Bone marrow (tissue), 2 donors: ENCODE results near the gene TUBB1.

Experiments
- DNase-seq, 2 donors: peaks; one replicate each; lab custom pipeline; 2025; lab: John Stamatoyannopoulos, UW

The TUBB1 gene

DNA sequence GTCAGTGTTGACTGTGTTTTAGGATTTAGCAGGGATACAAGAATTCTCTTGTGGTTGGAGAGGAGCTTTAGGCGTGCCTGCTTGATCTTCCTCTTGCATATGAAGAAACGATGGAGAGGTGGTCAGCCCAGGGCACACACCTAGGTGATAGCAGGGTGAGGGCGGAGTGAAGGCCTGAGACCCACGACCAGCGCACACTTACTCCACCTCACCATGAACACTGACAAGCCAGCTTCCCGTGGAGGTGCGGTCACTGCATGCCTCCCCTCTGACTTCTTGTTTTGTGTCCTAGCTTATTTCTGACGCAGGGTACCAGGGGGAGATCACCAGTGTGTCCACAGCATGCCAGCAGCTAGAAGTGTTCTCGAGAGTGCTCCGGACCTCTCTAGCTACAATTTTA is 30.0 kb upstream of the TUBB1 start:
- DNase-seq: no peak

DNA sequence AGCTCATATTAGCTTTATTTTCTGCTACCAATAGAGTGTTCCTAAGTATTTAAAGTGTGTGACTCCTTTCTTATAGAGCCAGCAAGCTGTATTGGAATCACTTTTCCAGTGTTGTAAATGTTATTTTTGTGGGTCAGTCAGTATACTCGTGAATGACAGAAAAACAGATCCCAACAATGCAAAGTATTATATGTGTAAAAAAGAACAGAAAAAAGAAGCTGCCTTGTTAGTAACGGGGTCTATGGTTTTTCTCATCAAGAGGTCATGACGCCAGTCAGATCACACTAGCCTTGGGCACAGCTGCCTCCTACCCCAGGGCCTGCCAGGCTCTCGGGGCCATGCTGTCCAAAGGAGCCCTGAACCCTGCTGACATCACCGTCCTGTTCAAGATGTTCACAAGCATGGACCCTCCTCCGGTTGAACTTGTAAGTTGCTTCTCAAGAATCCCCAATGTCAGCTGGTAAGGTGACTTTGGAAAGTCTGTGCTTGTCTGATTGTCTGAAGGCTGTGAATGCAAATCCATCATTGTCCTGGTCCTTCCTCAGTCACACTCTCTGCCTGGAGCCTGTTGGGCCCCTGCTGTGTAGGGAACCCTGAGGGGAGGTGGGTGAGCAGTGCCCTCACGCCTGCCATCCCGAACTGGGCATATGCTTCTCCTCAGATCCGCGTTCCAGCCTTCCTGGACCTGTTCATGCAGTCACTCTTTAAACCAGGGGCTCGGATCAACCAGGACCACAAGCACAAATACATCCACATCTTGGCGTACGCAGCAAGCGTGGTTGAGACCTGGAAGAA is 28.4 kb upstream of the TUBB1 start:
- no peak for DNase-seq

DNA sequence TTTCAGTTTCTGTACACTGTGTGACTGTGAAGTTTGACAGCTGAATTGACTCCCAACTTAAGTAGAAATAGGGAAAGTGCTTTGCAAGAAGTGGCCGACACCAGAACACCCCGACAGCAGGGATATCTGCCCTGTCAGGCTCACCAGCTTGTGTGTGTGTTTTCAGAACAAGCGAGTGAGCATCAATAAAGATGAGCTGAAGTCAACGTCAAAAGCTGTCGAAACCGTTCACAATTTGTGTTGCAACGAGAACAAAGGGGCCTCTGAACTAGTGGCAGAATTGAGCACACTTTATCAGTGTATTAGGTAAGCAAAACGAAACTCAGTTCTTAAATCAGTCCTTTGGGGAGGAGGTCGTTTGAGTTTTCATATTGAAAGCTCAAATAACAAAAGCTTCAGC is 27.5 kb upstream of the TUBB1 start:
- no peak for DNase-seq

DNA sequence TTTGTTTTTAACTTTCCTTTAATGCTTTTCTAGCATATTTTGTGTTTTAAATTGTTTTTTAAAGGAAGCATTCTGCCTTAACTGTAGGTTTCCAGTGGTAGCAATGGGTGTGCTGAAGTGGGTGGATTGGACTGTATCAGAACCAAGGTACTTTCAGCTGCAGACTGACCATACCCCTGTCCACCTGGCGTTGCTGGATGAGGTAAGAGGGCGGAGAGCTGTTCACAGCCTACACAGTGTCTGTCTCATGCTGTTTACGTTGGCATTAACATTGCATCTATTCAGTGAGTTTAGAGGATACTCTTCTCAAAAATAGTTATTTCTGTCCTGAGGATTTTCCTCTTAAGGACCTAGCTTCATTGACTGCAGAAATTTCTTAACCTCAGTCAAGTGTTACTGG is 26.3 kb upstream of the TUBB1 start:
- DNase-seq: no peak

DNA sequence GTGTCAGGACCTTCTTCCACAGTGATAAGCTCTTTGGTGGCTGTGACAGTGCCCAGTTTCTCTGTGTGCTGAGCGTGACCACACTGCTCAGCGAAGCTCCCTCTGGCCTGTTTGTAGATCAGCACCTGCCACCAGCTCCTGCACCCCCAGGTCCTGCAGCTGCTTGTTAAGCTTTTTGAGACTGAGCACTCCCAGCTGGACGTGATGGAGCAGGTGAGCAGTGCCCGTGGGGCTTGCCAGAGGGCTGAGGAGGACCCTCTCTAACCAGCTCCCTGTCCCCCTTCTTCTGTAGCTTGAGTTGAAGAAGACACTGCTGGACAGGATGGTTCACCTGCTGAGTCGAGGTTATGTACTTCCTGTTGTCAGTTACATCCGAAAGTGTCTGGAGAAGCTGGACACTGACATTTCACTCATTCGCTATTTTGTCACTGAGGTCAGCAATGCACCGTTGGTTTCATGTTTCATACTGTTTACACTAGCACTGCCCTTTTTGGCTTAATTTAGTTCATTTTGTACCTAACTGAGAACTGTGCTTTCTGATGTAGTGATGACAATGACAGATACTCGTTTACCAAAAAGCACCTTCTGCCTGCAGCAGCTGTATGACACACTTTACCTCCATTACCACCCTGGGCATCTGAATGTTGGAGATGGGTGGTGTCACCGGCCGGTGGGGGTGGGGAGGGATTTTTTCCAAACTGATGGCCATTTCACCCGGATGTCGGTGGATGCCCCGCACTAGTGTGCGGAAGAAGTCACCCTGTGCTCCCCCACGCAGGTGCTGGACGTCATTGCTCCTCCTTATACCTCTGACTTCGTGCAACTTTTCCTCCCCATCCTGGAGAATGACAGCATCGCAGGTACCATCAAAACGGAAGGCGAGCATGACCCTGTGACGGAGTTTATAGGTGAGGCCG is 25.6 kb upstream of the TUBB1 start:
- DNase-seq: no peak

DNA sequence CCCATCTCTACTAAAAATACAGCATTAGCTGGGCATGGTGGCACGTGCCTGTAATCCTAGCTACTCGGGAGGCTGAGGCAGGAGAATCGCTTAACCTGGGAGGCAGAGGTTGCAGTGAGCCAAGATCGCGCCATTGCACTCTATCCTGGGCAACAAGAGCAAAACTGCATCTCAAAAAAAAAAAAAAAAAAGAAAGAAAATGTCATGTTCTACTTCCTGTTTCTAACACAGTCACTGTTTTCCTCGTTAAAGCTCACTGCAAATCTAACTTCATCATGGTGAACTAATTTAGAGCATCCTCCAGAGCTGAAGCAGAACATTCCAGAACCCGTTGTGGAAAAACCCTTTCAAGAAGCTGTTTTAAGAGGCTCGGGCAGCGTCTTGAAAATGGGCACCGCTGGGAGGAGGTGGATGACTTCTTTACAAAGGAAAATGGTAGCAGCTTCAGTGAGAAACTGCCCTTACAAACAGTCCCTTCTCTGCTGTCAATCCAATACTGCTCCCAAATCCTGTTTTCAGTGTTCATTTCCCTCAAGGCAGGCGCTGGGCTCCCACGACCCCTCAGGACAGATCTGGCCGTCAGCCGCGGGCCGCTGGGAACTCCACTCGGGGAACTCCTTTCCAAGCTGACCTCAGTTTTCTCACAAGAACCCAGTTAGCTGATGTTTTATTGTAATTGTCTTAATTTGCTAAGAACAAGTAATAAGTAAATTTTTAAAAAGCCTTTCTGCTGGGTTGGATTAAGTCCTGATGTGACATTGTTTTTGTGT is 24.7 kb upstream of the TUBB1 start:
- no peak for DNase-seq

DNA sequence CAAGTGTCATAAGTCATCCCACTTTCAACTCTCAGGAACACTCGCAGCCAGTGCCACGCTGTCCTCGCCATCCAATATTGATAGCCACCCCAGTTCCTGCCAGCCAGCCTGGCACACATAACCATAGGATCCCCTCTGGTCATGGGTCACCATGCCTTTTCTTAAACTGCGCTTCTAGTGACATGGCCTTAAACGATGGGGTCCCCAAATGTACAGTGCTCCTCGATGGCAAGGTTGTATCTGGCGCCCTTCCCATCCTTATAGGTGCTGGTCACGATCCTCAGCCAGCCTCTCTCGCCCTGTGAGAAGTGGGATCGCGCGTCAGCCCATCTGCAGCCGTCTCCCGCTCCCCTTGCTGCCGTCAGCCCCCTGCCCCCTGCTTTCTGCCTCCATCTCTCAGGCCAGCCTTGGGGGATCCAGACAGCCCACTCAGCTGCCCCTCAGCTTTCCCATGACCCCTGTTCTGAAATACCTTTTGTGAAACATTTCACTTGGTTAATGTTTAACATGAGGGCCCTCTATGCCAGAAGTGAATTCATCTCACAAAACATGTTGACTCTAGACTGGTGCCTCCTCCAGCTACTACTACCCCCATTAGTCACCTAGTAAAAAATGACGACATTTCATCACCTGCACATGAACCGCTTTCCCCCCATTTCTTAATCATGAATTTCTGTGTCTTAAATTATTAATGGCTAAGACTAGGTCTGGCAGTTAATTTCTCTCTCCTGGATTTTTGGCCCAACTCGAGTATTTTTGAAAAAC is 23.6 kb upstream of the TUBB1 start:
- no peak for DNase-seq

DNA sequence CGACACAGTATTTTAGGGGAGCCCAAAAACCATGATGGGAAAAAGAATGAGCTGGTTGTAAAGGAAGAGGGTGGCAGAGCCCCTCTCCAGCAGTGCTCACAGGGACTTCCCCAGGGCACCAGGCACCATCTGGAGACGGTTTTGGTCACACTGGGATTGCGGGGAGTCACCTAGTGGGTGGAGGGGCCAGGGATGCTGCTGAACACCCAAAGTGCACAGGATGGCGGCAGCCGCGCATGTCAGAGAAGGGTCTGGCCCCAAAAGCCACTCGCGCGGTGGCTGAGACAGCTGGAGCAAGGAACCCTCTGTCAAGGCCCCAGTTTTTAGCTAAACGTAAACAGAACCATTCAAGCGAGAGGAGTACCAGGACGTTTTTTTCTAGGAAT is 23.0 kb upstream of the TUBB1 start:
- DNase-seq: no peak

DNA sequence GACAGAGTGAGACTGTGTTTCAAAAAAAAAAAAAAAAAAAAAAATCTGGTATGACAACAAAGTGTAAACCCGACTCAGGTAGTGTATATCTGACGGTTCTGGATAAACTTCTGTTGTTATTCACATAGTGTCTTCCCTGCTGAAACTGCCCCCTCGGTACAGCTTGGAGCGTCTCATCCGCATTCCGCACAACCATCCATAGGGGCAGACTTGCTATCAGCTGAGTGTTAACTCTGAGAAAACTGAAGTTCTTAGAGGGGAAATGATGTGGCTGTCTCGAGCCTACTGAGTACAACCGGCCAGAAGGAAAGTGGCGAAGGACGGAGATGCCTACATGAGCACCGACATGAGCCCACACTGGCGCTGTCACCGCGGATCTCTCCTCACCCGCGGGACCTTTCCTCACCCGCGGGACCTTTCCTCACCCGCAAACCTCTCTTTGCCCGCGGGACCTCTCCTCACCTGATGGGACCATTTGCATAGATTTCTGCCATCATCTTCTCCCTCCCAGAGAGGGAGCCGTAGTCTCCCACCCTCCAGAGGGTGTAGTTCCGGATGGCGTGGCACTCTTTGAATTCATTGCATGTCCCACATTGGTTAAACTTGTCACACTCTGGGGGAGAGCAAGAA is 22.0 kb upstream of the TUBB1 start:
- DNase-seq: no peak

DNA sequence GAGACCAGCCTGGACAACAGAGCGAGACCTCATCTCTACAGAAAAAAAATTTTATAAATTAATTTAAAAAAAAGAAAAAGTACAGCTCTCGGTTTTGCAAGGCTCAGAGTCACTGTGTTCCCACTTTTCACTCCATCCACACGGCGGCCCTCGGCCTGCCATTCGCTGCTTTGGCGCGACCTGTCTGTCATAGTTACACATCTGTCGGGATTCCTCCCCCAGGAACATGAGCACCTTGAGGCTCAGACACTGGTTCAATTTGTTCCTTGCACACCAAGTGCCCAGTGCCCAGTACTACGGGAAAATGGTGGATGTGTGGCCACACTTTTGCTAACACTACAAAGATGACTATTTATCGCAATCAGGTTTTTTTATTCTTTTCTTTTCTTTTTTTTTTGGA is 20.6 kb upstream of the TUBB1 start:
- no peak for DNase-seq

DNA sequence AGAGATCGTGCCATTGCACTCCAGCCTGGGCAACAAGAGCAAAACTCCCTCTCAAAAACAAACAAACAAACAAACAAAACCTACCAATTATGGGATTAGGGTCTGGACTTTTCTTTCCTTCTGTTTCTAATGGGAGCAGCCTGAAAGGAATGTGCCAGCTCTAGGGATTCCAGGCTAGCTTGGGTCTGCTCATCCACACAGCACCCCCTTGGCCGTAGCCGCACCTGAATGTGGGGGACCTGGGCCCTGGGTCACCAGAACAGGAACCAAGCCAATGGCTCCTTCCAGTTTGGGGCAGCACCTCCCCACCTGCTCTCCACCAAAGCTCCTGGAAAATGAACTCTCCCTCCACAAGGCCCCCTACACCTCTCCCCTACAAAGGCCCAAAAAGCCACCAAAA is 18.9 kb upstream of the TUBB1 start:
- DNase-seq: no peak

DNA sequence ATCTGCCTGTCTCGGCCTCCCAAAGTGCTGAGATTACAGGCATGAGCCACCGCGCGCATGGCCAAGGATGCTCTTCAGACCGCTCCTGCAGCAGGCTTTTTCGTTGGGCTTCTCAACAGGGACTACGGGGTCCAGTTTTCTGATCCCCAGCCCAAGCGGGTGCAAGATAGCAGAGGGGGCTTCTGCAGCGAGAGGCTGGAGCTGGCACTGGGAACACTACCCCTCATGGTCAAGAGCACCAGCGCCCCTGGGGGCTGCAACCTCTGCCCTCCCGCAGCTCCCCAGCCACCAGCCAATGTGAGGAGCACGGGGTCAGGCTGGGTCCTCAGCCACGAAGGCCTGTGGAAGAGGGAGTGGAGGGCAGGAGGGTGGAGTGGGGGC is 18.2 kb upstream of the TUBB1 start:
- no peak for DNase-seq

DNA sequence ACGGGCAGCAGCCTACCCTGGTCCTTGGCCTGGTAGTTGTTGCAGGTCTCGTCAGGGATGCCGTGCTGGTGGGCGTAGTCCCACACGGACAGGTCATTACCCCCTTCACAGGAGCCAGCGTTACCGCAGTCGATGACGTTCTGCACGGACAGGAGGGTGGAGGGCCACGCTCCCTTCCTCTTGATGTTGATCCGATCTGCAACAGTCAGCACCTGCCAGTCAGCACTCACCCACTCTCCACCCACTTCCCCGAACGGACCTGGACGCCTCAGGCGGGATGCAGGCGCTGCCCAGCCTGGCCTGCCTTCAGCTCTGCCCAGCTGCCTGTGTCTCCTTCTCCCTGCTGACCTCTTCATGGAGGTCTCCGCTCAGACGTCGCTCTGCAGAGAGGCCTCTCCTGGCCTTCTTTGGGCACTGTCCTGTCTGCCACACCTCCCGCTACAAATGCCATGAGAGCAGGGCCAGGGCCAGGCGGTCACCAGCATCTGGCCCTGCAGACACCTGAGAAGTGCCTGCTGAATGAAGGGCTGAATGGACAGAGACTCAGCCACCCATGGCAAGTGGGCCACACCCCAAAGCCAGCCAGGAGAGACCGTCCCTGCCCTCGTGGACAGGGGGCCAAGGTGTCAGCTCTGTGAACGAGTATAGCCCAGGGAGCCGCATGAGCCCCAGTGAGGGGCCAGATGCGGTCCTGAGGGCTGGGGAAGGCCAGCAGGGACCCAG is 17.6 kb upstream of the TUBB1 start:
- no peak for DNase-seq

DNA sequence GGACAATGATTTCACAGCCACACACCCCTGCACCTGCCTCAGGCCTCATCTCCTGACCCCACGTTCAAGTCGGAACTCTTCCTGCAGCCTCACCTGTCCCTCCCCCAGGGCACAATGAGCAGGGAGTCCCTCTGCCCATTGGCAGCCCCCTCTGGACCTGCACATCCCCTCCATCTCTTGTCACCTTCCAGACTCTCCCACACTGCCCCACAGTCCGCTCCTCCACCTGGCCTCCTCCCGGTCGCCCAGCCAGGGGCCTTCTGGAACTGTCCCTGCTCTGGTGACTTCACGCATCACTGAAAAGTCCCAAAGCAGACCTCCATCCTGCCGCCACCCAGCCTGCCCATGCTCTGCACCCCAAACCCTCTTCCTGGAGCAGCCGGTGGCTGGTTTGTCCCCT is 16.8 kb upstream of the TUBB1 start:
- no peak for DNase-seq

DNA sequence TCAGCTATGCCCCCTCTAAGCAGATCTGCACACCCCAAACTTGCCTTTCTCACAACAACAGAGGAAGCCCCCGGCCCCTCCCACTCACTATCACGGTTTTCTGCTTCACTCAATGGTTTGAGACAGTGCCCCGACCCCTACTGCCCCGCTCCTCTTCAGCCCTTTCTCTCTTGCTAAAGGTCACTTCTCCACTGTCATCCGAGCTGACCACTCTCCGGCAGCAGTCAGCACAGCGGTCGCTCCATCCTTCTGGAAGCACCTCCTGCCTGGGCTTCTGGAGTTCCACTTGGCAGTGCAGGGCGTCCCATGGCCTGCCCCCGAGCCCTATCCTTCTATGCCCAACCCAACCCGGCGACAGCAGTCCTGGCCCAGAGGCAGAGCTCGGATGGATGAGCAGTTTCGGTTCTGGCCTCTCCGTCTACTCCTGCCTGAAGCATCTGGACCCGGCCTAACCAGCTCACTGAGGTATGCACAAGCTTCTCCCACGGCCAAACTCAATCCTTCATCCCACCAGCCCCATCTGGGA is 16.3 kb upstream of the TUBB1 start:
- DNase-seq: no peak

DNA sequence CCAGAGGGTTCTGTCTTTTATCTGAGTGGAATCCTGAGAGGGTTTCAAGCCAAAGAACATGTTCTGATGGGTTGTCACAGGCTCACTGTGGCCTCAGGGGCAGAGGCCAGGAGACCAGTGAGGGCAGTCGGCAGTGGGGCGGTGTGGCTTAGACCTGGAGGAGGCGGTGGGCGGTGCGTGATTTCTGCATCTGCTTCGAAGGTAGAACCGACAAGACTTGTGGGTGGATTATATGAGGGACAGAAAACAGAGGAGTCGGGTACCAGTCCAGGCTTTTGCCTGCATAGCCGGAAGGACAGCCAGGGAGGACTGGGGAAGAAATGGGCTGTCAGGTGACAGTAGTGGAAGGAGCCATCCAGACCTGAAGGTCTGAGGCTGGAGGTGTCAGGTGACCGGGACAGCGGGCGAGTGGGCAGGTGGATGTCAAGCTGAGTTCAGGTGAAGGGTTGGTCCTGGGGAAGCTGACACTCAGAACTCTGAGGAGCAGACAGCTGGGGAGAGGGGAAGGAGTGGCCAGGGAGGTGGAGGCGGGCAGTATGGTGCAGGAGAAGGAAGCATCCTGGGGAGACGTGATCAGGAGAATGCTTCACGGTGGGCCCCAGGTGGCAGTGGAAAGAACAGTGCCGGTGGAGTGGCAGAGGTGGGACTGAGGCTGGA is 15.3 kb upstream of the TUBB1 start:
- DNase-seq: no peak

DNA sequence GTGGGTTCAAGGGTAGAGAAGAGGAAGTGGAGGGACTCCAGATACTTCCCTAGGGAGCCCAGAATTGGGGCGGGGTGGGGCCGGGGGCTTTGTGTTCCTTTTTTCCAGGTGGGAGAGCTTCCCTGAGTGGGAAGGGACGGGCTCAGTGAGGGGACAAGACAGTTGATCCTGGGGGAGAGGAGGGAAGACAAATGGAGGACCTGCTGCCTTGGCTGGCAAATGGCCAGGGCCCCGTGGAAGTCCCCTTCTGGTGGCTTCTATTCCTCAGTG is 14.8 kb upstream of the TUBB1 start:
- peak; percentile 72 to 73 for DNase-seq

DNA sequence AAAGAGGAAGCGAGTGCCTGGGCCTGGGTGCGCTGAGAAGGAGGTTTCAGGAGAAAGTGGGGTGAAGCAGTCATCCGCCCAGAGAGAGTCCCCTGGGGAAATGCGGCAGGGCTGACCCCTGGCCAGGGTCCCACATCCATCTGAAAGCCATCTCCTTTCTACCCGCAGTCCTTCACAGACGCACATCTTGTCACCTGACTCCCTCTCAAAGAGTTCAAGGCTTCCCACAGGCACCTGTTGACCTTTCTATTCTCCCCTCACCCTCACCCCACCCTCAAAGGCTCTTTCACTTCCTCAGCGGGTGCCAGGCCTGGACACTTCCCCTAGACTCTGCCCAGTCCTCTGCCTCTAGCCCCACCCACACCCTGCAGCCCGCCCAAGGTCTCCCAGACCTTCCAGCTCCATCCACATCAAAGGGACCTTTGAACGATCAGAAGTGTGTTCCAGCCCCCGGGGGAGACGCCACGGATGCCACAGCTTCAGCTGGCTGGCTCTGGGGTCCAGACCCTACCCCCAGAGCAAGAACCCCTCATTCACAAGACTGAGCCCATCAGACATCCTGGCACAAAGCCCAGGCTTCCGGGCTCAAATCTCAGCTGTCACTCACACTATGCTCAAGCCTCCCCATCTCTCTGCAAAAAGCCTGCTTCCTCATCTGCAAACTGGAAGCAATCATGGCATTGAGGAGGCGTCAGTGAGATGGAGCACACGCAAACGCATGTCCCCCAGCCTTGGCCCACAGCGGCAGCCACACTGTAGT is 14.3 kb upstream of the TUBB1 start:
- DNase-seq: peak; percentile 81 to 86

DNA sequence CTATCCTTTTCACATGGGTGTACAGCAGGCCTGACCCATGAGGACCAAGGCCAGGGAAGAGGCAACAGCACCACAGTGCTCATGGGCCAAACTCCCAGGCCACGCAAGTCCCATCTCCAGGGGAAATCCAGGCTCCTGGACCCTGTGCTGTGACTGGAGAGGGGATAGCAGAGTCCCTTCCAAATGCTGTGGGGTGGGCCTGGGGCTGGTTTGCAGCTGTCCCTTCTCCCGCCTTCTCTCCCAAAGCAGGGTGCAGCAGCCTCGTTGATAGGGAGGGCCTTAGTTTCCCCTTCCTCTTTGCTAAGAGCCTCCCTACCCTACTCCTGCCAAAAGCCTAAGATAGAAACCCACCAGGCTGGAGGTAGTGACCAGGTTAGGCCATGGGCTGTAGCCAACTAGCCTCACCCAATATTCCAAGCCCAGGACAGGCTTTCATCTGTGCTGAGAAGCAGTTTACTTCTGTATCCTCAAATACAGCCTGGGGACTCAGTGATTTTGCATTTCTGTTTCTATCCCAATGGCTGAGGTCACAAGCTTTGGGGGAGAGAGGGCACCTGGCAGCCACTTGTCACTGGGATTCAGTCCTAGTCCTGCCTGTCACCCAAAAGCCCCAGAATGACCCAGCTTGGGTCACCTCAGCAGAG is 13.6 kb upstream of the TUBB1 start:
- DNase-seq: no peak
